BE2C (cell line): ENCODE measurements around the gene HLF.

ENCODE experiments used
- DNase-seq: peaks from one replicate; pipeline ENCODE4 v3.0.0-alpha.2; 2020
- H3K27me3 ChIP-seq: fragments of 250-450 bp; sonication (Bioruptor Pico); 2 replicates; pipeline ENCODE4 v1.5.1; 2020; ENCODE audit warnings: mild to moderate bottlenecking
- H3K36me3 ChIP-seq: fragments of 250-450 bp; sonication (Bioruptor Pico); 2 replicates; pipeline ENCODE4 v1.5.1; 2020; ENCODE audit warnings: mild to moderate bottlenecking
- H3K4me1 ChIP-seq: fragments of 250-450 bp; sonication (Bioruptor Pico); 2 replicates; pipeline ENCODE4 v1.5.1; 2020
- H3K4me3 ChIP-seq: 2 replicates; pipeline ENCODE4 v1.5.1; 2011; ENCODE audit warnings: low read depth, low read length
- H3K9me3 ChIP-seq: fragments of 250-450 bp; sonication (Bioruptor Pico); 2 replicates; pipeline ENCODE4 v1.5.1; 2020
- CTCF ChIP-seq: IDR thresholded peaks from 2 replicates; pipeline ENCODE4 v1.5.1; 2012; ENCODE audit warnings: mild to moderate bottlenecking, low read depth, low read length

HLF gene

GRCh38 chr17:55258578-55259135 is 6.1 kb upstream of the HLF start:
- peaks cover 4% of the 10 kb centered on the region; the same call in 1 of the 2 replicates for H3K27me3 ChIP-seq
- H3K4me3 ChIP-seq, result no peak overlapping the region
- H3K4me1 ChIP-seq, result no peaks in the 10 kb centered on the region
- no peaks in the 10 kb centered on the region for H3K9me3 ChIP-seq
- no peak for DNase-seq
- TF ChIP-seq CTCF, result no peak
- H3K36me3 ChIP-seq, result no peaks in the 10 kb centered on the region

GRCh38 chr17:55259684-55260111 is 5.1 kb upstream of the HLF start:
- Histone ChIP-seq H3K27me3 (peaks cover 11% of the 10 kb centered on the region), H3K9me3 (no peaks in the 10 kb centered on the region), H3K4me1 (no peaks in the 10 kb centered on the region), H3K4me3 (no peak overlapping the region), H3K36me3 (no peaks in the 10 kb centered on the region)
- DNase-seq, result no peak
- TF ChIP-seq CTCF, result no peak

- Histone ChIP-seq H3K9me3 (no peaks in the 10 kb centered on the region), H3K4me3 (no peak overlapping the region), H3K4me1 (no peaks in the 10 kb centered on the region), H3K27me3 (peaks cover 10% of the 10 kb centered on the region), H3K36me3 (no peaks in the 10 kb centered on the region)
- TF ChIP-seq CTCF, result no peak
- no peak for DNase-seq
Measured at GRCh38 chr17:55261311-55261710, 3.4 kb upstream of the HLF start.

GRCh38 chr17:55263569-55264277 is 1.0 kb upstream of the HLF start:
- Histone ChIP-seq H3K4me3 (peak overlapping the region; percentile 39), H3K4me1 (no peaks in the 10 kb centered on the region), H3K27me3 (peaks cover 10% of the 10 kb centered on the region), H3K9me3 (no peaks in the 10 kb centered on the region), H3K36me3 (no peaks in the 10 kb centered on the region)
- no peak for DNase-seq
- no peak for TF ChIP-seq CTCF

- DNase-seq, result no peak
- Histone ChIP-seq H3K9me3 (no peaks in the 10 kb centered on the region), H3K27me3 (peaks cover 10% of the 10 kb centered on the region), H3K4me3 (peak overlapping the region; percentile 39), H3K36me3 (no peaks in the 10 kb centered on the region), H3K4me1 (no peaks in the 10 kb centered on the region)
- no peak for TF ChIP-seq CTCF
Measured at GRCh38 chr17:55264278-55264644, 499 bp upstream of the HLF start.

- Histone ChIP-seq H3K4me3 (peak overlapping the region; percentile 55), H3K27me3 (peaks cover 10% of the 10 kb centered on the region), H3K4me1 (no peaks in the 10 kb centered on the region), H3K9me3 (no peaks in the 10 kb centered on the region), H3K36me3 (no peaks in the 10 kb centered on the region)
- peak; percentile 19 for DNase-seq
- TF ChIP-seq CTCF, result no peak
Measured at GRCh38 chr17:55265311-55266021, 706 bp downstream of the HLF start.
